Neural progenitor cell (in vitro differentiated cells): Measurements from ENCODE around the gene EVL.

Experiments
- EZH2 ChIP-seq: fragments of 200-600 bp; sonication (generic); IDR thresholded peaks from 2 replicates; pipeline ENCODE4 v1.6.1; 2017; ENCODE audit warnings: antibody characterized with exemption, mild to moderate bottlenecking, moderate library complexity
- EZH2phosphoT487 ChIP-seq: fragments of 200-600 bp; sonication (generic); IDR thresholded peaks from 2 replicates; pipeline ENCODE4 v1.6.1; 2017; ENCODE audit warnings: antibody characterized with exemption
- TF ChIP-seq, protein P1 (sequence below): fragments of 200-600 bp; sonication (generic); IDR thresholded peaks from 2 replicates; pipeline ENCODE4 v1.5.1; 2017; ENCODE audit warnings: antibody characterized with exemption, mild to moderate bottlenecking

DNA sequence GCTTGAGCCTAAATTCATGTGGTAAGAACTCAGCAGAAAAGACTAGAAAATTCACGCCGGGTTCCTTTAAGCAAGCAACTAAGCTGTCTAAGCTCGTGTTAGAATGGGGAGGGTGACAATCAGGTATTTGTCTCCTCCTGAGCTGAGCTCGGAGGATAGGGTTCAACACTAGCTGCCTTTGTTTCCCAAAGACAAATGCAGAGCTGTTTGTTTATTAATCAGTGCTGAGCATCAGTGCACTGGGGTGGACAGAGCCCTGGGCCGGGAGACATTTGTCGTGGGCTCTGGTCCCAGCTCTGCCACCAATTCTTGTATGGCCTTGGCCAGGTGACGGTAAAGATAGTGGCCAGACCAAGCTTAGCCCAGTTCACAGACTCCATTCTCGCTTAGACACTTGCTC lies 50.5 kb downstream of the EVL start:
- TF ChIP-seq, protein P1, sequence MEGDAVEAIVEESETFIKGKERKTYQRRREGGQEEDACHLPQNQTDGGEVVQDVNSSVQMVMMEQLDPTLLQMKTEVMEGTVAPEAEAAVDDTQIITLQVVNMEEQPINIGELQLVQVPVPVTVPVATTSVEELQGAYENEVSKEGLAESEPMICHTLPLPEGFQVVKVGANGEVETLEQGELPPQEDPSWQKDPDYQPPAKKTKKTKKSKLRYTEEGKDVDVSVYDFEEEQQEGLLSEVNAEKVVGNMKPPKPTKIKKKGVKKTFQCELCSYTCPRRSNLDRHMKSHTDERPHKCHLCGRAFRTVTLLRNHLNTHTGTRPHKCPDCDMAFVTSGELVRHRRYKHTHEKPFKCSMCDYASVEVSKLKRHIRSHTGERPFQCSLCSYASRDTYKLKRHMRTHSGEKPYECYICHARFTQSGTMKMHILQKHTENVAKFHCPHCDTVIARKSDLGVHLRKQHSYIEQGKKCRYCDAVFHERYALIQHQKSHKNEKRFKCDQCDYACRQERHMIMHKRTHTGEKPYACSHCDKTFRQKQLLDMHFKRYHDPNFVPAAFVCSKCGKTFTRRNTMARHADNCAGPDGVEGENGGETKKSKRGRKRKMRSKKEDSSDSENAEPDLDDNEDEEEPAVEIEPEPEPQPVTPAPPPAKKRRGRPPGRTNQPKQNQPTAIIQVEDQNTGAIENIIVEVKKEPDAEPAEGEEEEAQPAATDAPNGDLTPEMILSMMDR: no peak
- TF ChIP-seq EZH2phosphoT487 (no peak), EZH2 (no peak)
